ENCODE data around the gene GDPD5. TPM values are rescaled to one million over a fixed set of nuclear protein-coding genes. Genes with fewer than 3 reads are reported as not detected.
A peak's percentile ranks its signal among the peaks of the same experiment; 100 is the strongest.

The GDPD5 gene
- polyA plus RNA-seq, 1 experiment: 1.4 TPM

DNA sequence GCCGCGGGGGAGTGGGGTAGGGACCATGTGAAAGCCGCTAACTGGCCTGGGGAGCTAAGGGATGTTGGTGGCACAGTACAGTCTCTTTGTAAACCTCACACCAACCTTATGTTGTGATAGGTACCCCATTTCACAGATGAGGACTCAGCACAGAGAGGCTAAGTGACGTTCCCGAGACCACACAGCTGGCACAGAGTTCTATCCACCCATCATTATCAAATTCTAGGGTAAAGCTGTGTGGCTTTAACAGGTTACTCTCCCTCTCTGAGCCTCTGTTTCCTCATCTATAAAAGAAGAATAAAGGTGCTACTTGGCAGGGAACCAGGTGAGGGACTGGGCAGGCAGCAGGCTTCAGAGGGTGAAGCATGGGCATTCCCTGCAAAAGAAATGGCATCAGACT, 1.4 kb upstream of the GDPD5 start:
- TF ChIP-seq, protein P1, sequence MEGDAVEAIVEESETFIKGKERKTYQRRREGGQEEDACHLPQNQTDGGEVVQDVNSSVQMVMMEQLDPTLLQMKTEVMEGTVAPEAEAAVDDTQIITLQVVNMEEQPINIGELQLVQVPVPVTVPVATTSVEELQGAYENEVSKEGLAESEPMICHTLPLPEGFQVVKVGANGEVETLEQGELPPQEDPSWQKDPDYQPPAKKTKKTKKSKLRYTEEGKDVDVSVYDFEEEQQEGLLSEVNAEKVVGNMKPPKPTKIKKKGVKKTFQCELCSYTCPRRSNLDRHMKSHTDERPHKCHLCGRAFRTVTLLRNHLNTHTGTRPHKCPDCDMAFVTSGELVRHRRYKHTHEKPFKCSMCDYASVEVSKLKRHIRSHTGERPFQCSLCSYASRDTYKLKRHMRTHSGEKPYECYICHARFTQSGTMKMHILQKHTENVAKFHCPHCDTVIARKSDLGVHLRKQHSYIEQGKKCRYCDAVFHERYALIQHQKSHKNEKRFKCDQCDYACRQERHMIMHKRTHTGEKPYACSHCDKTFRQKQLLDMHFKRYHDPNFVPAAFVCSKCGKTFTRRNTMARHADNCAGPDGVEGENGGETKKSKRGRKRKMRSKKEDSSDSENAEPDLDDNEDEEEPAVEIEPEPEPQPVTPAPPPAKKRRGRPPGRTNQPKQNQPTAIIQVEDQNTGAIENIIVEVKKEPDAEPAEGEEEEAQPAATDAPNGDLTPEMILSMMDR (IDR thresholded peaks at IDR 0.05; ENCODE audit: low read depth, low read length): no peak
- ChIA-PET POLR2A (no interaction called here), CTCF (interaction anchor here (8.3 kb wide), 1 partner anchor 82 kb away, joined by 182 read pairs; no protein-coding TSS in a partner anchor)
- no peak for DNase-seq (ENCODE audit: low read depth, low spot score)
- Histone ChIP-seq H3K9me3 (ENCODE audit: control insufficient read depth, insufficient read depth, low read length) (no peaks in the 10 kb centered on the region; the same call in 1 of the 2 replicates), H3K27me3 (ENCODE audit: control insufficient read depth, insufficient read depth, low read length) (peaks cover 40% of the 10 kb centered on the region), H3K27ac (ENCODE audit: low read depth, low read length) (no peak overlapping the region), H3K4me3 (ENCODE audit: low read depth, low read length) (no peak overlapping the region)

DNA sequence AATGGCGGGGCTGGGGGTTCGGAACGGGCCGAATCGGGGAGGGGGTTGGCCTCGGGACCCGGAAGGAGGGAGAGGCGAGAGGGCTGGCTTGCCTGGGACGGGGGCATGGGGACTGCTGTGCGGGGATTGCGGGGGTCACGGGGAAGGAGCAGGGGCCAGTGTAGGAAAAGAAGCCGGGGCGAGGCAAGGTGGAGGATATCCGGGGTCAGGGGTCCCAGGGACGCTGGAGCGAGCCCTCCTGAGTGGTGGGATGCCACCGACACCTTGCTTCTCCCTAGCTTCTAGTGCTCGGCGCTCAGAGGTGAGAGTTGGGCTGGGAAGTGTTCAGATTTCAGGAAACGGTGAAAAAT, 426 bp upstream of the GDPD5 start:
- H3K27me3 ChIP-seq (ENCODE audit: control insufficient read depth, insufficient read depth, low read length): peaks cover 40% of the 10 kb centered on the region
- H3K9me3 ChIP-seq (ENCODE audit: control insufficient read depth, insufficient read depth, low read length): no peaks in the 10 kb centered on the region; the same call in 1 of the 2 replicates
- POLR2A ChIA-PET: interaction anchor here (0.7 to 1.4 kb wide), 6 partner anchors 27 to 118 kb away, joined by 3 to 5 read pairs (median 4); partner anchors contain the start of gene SERPINH1
- H3K27ac ChIP-seq (ENCODE audit: low read depth, low read length): no peak overlapping the region
- TF ChIP-seq, protein P1 (IDR thresholded peaks at IDR 0.05; ENCODE audit: low read depth, low read length): no peak
- no peak for DNase-seq (ENCODE audit: low read depth, low spot score)
- CTCF ChIA-PET: interaction anchor here (1.0 to 6.4 kb wide), 11 partner anchors 8 to 137 kb away, joined by 3 to 41 read pairs (median 6); no protein-coding TSS in a partner anchor
- peak overlapping the region; percentile 73 for H3K4me3 ChIP-seq (ENCODE audit: low read depth, low read length)

DNA sequence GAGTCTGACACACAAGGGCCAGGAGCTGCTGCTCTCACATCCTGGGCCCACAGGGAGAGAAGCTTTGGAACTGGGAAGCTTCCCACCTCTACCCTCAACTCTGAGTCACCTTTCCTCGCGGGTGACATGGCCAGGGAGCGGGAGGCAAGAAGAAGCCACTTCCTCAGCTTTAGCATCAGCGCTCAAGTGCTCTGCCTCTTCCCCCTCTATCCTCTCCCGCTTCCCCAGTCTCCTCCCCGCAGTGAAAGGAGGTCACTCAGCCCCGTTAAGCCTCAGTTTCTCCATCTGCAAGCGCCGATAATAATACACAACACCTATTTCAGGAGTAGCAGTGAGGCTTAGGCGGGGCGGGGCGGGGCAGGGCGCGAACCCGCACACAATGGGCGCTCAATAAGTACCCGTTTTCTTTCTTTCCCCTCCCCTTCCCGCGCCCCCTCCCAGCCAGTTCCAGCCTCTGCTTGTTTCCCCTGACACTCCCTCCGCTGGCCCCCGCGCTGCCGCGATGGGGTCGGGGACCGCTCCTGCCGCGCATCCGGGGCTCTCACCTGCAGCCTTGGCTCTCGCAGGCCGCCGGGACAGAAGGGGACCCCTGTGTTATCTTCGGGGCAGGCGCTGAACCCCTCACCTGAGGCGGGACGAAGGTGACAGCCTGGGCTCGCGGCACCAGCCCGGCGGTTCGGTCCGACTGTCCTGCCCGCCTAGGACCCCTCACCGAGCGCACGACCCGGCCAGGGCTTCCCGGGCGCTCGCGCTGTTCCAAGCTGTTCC, 892 bp downstream of the GDPD5 start:
- ChIA-PET POLR2A (interaction anchor here (1.1 to 1.4 kb wide), 2 partner anchors 38 to 39 kb away, joined by 3 to 4 read pairs; partner anchors contain the start of gene SERPINH1), CTCF (interaction anchor here (0.6 to 6.4 kb wide), 13 partner anchors 8 to 138 kb away, joined by 3 to 41 read pairs (median 4); no protein-coding TSS in a partner anchor)
- no peak for DNase-seq (ENCODE audit: low read depth, low spot score)
- TF ChIP-seq, protein P1 (IDR thresholded peaks at IDR 0.05; ENCODE audit: low read depth, low read length): no peak
- peak overlapping the region; percentile 73 for H3K4me3 ChIP-seq (ENCODE audit: low read depth, low read length)
- H3K27me3 ChIP-seq (ENCODE audit: control insufficient read depth, insufficient read depth, low read length): peaks cover 32% of the 10 kb centered on the region
- H3K9me3 ChIP-seq (ENCODE audit: control insufficient read depth, insufficient read depth, low read length): no peaks in the 10 kb centered on the region; the same call in 1 of the 2 replicates
- no peak overlapping the region for H3K27ac ChIP-seq (ENCODE audit: low read depth, low read length)

DNA sequence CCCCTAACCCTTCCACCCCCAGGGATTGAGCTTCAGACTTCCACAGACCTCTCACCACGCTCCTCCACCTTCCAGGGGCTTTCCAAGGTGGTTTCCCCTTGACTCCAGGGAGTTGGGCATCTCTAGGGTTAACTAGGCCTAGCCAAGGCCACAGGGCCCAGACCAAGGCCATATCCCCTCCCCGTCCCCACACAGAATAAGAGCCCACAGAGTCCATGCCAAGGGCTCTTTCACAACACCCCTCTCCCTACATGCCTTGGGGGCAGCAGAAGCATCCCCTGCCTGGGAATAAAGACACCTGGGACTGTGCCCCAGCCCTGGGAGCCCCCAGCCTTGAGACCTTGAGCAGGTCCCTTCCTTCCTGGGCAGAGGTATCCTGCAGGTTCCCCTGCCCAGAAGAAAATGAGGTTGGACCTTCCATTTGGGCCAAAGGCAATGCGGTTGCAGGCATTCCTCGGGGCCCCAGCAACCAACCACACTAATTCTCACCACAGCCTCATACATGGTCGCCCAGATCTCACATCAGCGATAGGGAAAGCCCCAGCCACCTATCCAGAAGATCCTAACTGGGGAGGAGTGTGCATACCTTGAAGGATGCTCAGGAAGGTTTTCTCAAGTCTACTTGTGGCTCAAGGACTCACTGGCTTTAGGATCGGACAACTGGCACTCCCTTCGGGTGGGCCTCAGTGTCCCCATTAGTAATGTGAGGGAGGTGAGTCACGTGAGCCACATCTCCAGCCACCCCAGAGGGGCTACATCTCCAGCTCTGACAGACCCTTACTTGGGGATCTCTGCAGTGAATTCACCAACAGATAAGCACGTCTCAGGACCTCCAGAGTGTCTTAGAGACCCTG, 1.7 kb downstream of the GDPD5 start:
- H3K27me3 ChIP-seq (ENCODE audit: control insufficient read depth, insufficient read depth, low read length): peaks cover 30% of the 10 kb centered on the region
- no peak overlapping the region for H3K4me3 ChIP-seq (ENCODE audit: low read depth, low read length)
- CTCF ChIA-PET: interaction anchor here (1.4 to 6.4 kb wide), 3 partner anchors 8 to 79 kb away, joined by 3 to 41 read pairs (median 11); no protein-coding TSS in a partner anchor
- DNase-seq (ENCODE audit: low read depth, low spot score): no peak
- TF ChIP-seq, protein P1 (IDR thresholded peaks at IDR 0.05; ENCODE audit: low read depth, low read length): no peak
- POLR2A ChIA-PET: no interaction called here
- H3K27ac ChIP-seq (ENCODE audit: low read depth, low read length): no peak overlapping the region
- no peaks in the 10 kb centered on the region; the same call in 1 of the 2 replicates for H3K9me3 ChIP-seq (ENCODE audit: control insufficient read depth, insufficient read depth, low read length)
